Karpas-422 (cell line): ENCODE measurements around the gene LGSN. TPM values are rescaled to one million over a fixed set of nuclear protein-coding genes. Genes with fewer than 3 reads are reported as not detected.

Experiments used
- small RNA-seq: library from RNA; depleted of rRNA; stranded (forward); fragments of <200 nt; gene quantifications from one replicate; pipeline ENCODE3, GENCODE V24; 2014
- total RNA-seq: library from RNA; depleted of rRNA; stranded (reverse); fragments of >200 nt; shearing (Covaris generic); gene quantifications from 2 replicates; pipeline ENCODE4 v1.2.3, GENCODE V29; 2014; ENCODE audit warnings: low replicate concordance; rRNA removed

The LGSN gene
- total RNA-seq, 1 experiment from 2014 or later = not detected

Small RNAs within 50 kb of the gene (small RNA-seq; reads per million reads assigned to genes)
- gene SPTLC1P3 = not detected

Other genes with a start within 250 kb of the LGSN start
- not detected in 2 replicates for gene FKBP1C, start 108.5 kb downstream of the LGSN start, total RNA-seq